Colon (tissue), 2 donors: Measurements from ENCODE around the gene GAS6.

ENCODE experiments used
- FAIRE-seq: peaks from 2 replicates; lab custom pipeline; 2012; peaks lifted over from hg19 to GRCh38; lab: Jason Lieb, UNC
- donor health status: control.
- donor health status: control.

Gene GAS6

GRCh38 chr13:113770937-113771336, 92.9 kb downstream of the GAS6 start:
- no peak for FAIRE-seq
